K562 (cell line): ENCODE results near the gene TBX1. TPM values are rescaled to one million over a fixed set of nuclear protein-coding genes. Genes with fewer than 3 reads are reported as not detected.

Experiments
- ATF1 ChIP-seq, 2 experiments: fragments of 450-650 bp in 1 of 2; IDR thresholded peaks; 2 replicates each; pipeline ENCODE4 v1.6.1; 2016; ENCODE audit warnings: missing compliant biosample characterization in 1 of 2, missing genetic modification characterization in 1 of 2
- BMI1 ChIP-seq: fragments of 150-350 bp; IDR thresholded peaks from 2 replicates; pipeline ENCODE4 v1.6.1; 2014; ENCODE audit warnings: low read length
- CEBPB ChIP-seq: fragments of 450-650 bp; IDR thresholded peaks from 2 replicates; pipeline ENCODE4 v1.6.1; 2016; ENCODE audit warnings: missing genetic modification characterization, missing compliant biosample characterization
- HOMEZ ChIP-seq: fragments of 250-450 bp; sonication (Bioruptor Pico); IDR thresholded peaks from 2 replicates; pipeline ENCODE4 v1.4.0; 2020; ENCODE audit warnings: mild to moderate bottlenecking, moderate library complexity
- ILF3 ChIP-seq: fragments of 450-650 bp; IDR thresholded peaks from 2 replicates; pipeline ENCODE4 v1.6.1; 2018; ENCODE audit warnings: antibody characterized with exemption, mild to moderate bottlenecking, moderate library complexity, borderline replicate concordance
- KAT8 ChIP-seq: fragments of 450-650 bp; IDR thresholded peaks from 2 replicates; pipeline ENCODE4 v1.6.1; 2016; ENCODE audit warnings: low read depth, mild to moderate bottlenecking
- KLF6 ChIP-seq: fragments of 250-450 bp; sonication (Bioruptor Pico); IDR thresholded peaks from 2 replicates; pipeline ENCODE4 v1.4.0; 2020; ENCODE audit warnings: mild to moderate bottlenecking, moderate library complexity, borderline replicate concordance
- MAFK ChIP-seq: IDR thresholded peaks from 2 replicates; pipeline ENCODE4 v1.6.1; 2011; ENCODE audit warnings: low read length, improper control_type of control experiment
- PCBP1 ChIP-seq: fragments of 200-400 bp; formaldehyde crosslinking; IDR thresholded peaks from 2 replicates; pipeline ENCODE4 v1.6.1; 2018; ENCODE audit warnings: mild to moderate bottlenecking, low read depth, low read length; ENCODE audit not compliant: poor library complexity, severe bottlenecking
- SIN3A ChIP-seq, 2 experiments: fragments of 150-350 bp in 1 of 2; IDR thresholded peaks; 2 replicates each; pipeline ENCODE4 v1.6.1; 2011 to 2016; ENCODE audit warnings: borderline replicate concordance in 2 of 2, low read depth in 2 of 2, low read length in 2 of 2, mild to moderate bottlenecking in 2 of 2, moderate library complexity in 2 of 2; ENCODE audit not compliant: control insufficient read depth in 1 of 2
- WHSC1 ChIP-seq: IDR thresholded peaks from one replicate; pipeline ENCODE4 v1.6.1; 2012; ENCODE audit warnings: low read length, control low read depth, inconsistent platforms
- XRCC3 ChIP-seq: fragments of 450-650 bp; IDR thresholded peaks from 2 replicates; pipeline ENCODE4 v1.6.1; 2017; ENCODE audit warnings: mild to moderate bottlenecking, moderate library complexity
- YBX1 ChIP-seq: fragments of 450-650 bp; IDR thresholded peaks from 2 replicates; pipeline ENCODE4 v1.7.1; 2016; ENCODE audit warnings: mild to moderate bottlenecking
- YY1 ChIP-seq, 3 experiments: IDR thresholded peaks; 2 replicates each; pipeline ENCODE4 v1.6.1; 2011; ENCODE audit warnings: low read length in 2 of 3, mild to moderate bottlenecking in 2 of 3, moderate library complexity in 2 of 3, borderline replicate concordance in 1 of 3, control low read depth in 1 of 3, low read depth in 1 of 3; ENCODE audit not compliant: insufficient read depth in 3 of 3, insufficient replicate concordance in 2 of 3, control insufficient read depth in 1 of 3, insufficient read length in 1 of 3; ENCODE audit errors: extremely low read depth in 1 of 3
- ZBTB26 ChIP-seq: fragments of 450-650 bp; formaldehyde crosslinking; IDR thresholded peaks from 2 replicates; pipeline ENCODE4 v1.4.0; 2022; ENCODE audit warnings: missing genetic modification characterization
- ZBTB7A ChIP-seq: IDR thresholded peaks from 2 replicates; pipeline ENCODE4 v1.6.1; 2011; ENCODE audit warnings: low read depth, mild to moderate bottlenecking, low read length, moderate library complexity, borderline replicate concordance; ENCODE audit not compliant: control insufficient read depth
- ZBTB8A ChIP-seq: fragments of 450-650 bp; IDR thresholded peaks from 2 replicates; pipeline ENCODE4 v1.6.1; 2018; ENCODE audit warnings: mild to moderate bottlenecking, moderate library complexity; ENCODE audit not compliant: partially characterized antibody
- polyA plus RNA-seq, 8 experiments: library from polyadenylated mRNA; depleted of rRNA in 4 of 8; stranded (reverse) in 5 of 8; unstranded in 3 of 8; fragments of >200 nt; fragmentation: Nextera tagmentation in 2 of 8; fragmentation: Illumina TruSeq in 1 of 8; extraction: Ambion mirVana in 2 of 8; extraction: Trizol in 1 of 8; gene quantifications; 2 replicates each; pipeline versions ENCODE4 v1.2.1 to v1.2.3, GENCODE V29; 2011 to 2014; ENCODE audit warnings: inconsistent platforms in 1 of 8, missing spikeins in 1 of 8
- total RNA-seq, 7 experiments: library from RNA; depleted of rRNA in 6 of 7; stranded (reverse); fragments of >200 nt in 6 of 7; fragmentation: Illumina TruSeq in 2 of 7; extraction: Trizol in 2 of 7; gene quantifications; 2 replicates each; pipeline versions ENCODE4 v1.2.1 to v1.2.3, GENCODE V29; 2011 to 2021; ENCODE audit warnings: low replicate concordance in 1 of 7
- TF ChIP-seq, protein P1 (sequence below): IDR thresholded peaks from 2 replicates; pipeline ENCODE4 v1.6.1; 2012; ENCODE audit warnings: low read depth, low read length, improper control_type of control experiment, borderline replicate concordance
- TF ChIP-seq, protein P2 (sequence below), 2 experiments: fragments of 200-800 bp in 1 of 2; sonication (Bioruptor generic) in 1 of 2; sonication (generic) in 1 of 2; formaldehyde crosslinking in 1 of 2; IDR thresholded peaks in 1 of 2; conservative IDR thresholded peaks in 1 of 2; 2 replicates each; pipeline versions ENCODE4 v1.5.0 to v1.6.1; 2016 to 2020; ENCODE audit warnings: missing compliant biosample characterization in 1 of 2, missing genetic modification characterization in 1 of 2, missing genetic modification reagents in 1 of 2

The TBX1 gene
- total and polyA plus RNA-seq, 9 of the 15 experiments (the other 6 are each of a cell fraction or from before 2014, with no cell fraction given) = 0.07 to 35.0 (median 3.9) TPM

DNA sequence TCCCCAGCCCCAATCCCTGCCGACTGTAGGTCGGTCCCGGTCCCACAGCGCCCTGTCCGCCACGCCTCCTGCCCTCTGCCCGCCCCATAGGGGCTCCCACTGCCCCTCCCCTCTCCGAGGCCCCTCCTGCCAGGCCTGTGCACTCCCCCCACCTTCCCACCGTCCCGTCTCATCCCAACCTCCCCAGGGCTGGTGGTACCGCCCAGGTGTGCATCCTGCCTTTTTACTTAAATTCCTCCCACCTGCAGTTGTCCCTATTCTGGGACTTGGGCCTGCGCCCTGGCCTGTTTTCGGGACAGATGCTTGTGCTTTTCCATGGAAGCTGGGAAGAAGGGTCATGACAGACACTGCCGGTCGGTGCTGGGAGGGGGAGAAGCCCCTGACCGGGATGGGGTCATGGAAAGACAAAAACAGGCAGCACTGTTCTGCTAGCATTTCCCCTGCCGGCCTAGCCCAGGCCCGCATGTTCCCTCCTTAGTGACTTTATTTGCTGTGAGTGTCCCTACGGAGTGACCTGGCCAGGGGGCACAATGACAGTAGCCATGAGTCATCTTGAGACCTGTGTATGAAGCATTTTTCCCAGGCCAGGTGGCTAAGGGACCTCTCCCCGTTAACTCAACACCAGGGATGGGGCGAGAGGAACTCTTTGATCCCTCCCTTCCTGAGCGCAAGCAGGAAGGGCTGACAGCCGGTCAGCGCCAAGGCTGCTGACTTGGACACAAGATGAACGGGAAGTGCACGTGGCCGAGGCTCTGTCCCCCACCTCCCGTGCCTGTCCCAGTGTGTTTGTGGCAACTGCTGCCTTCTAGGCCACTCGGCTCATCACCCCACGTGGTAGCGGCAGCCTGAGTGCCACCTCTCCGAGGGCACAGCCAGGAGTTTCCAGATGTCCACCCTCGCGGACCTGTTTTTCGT, 7.1 kb downstream of the TBX1 start (continued):
- TF ChIP-seq CEBPB (tag) (no peak), HOMEZ (no peak), KLF6 (CRISPR knock-in tag) (no peak), MAFK (no peak; the same call in 1 of the 2 replicates), ATF1 (CRISPR knock-in tag; IDR thresholded peaks at IDR 0.05) (no peak), ATF1 (tag; IDR thresholded peaks at IDR 0.05) (no peak), BMI1 (no peak), ILF3 (no peak), YBX1 (no peak), ZBTB26 (CRISPR knock-in tag) (no peak), SIN3A (IDR thresholded peaks at IDR 0.05; ENCODE audit: borderline replicate concordance in 2 of 2, control insufficient read depth in 1 of 2, low read depth in 2 of 2, low read length in 2 of 2) (no peak), ZBTB7A (0 out of 2 replicates have a peak, but pooled peaks have one; percentile 56), XRCC3 (no peak), KAT8 (no peak), WHSC1 (no peak), PCBP1 (peak; percentile 2), YY1 (IDR thresholded peaks at IDR 0.05; ENCODE audit: borderline replicate concordance in 1 of 3, control insufficient read depth in 1 of 3, extremely low read depth in 1 of 3, insufficient read depth in 3 of 3, insufficient read length in 1 of 3, insufficient replicate concordance in 2 of 3, low read depth in 1 of 3, low read length in 2 of 3) (no peak), ZBTB8A (no peak)
- TF ChIP-seq, protein P1, sequence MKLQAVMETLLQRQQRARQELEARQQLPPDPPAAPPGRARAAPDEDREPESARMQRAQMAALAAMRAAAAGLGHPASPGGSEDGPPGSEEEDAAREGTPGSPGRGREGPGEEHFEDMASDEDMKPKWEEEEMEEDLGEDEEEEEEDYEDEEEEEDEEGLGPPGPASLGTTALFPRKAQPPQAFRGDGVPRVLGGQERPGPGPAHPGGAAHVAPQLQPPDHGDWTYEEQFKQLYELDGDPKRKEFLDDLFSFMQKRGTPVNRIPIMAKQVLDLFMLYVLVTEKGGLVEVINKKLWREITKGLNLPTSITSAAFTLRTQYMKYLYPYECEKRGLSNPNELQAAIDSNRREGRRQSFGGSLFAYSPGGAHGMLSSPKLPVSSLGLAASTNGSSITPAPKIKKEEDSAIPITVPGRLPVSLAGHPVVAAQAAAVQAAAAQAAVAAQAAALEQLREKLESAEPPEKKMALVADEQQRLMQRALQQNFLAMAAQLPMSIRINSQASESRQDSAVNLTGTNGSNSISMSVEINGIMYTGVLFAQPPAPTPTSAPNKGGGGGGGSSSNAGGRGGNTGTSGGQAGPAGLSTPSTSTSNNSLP = no peak
- TF ChIP-seq, protein P2, sequence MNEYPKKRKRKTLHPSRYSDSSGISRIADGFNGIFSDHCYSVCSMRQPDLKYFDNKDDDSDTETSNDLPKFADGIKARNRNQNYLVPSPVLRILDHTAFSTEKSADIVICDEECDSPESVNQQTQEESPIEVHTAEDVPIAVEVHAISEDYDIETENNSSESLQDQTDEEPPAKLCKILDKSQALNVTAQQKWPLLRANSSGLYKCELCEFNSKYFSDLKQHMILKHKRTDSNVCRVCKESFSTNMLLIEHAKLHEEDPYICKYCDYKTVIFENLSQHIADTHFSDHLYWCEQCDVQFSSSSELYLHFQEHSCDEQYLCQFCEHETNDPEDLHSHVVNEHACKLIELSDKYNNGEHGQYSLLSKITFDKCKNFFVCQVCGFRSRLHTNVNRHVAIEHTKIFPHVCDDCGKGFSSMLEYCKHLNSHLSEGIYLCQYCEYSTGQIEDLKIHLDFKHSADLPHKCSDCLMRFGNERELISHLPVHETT (CRISPR knock-in tag; conservative IDR thresholded peaks at IDR 0.05 in 1 of 2, IDR thresholded peaks at IDR 0.05 in 1 of 2) = no peak
